ENCODE results near the gene MORN5. TPM values are rescaled to one million over a fixed set of nuclear protein-coding genes. Genes with fewer than 3 reads are reported as not detected.

Gene MORN5
- polyA plus RNA-seq, 1 donor from 2014 or later = not detected

- Mint-ChIP-seq H3K4me3 (no peak overlapping the region), H3K27me3 (peaks cover 22% of the 10 kb centered on the region), H3K9me3 (peaks cover 0 to 1% (median 0%) of the 10 kb centered on the region in 3 donors)
Observed at GRCh38 chr9:122120316-122121071, 39.2 kb upstream of the MORN5 start.

GRCh38 chr9:122121391-122121790 lies 38.3 kb upstream of the MORN5 start:
- no peak overlapping the region for H3K4me3 Mint-ChIP-seq
- H3K27ac Mint-ChIP-seq = no peak overlapping the region
- H3K4me1 Mint-ChIP-seq = peaks cover under 1 to 8% (median 4%) of the 10 kb centered on the region in 3 donors
- H3K9me3 Mint-ChIP-seq = peaks cover 0 to 1% (median 0%) of the 10 kb centered on the region in 3 donors
- peaks cover 26% of the 10 kb centered on the region for H3K27me3 Mint-ChIP-seq
- no peaks in the 10 kb centered on the region for H3K36me3 Mint-ChIP-seq

More at GRCh38 chr9:122120316-122121071, 39.2 kb upstream of the MORN5 start:
- H3K27ac Mint-ChIP-seq = no peak overlapping the region
- peaks cover 0 to 3% (median 3%) of the 10 kb centered on the region in 3 donors for H3K4me1 Mint-ChIP-seq
- H3K36me3 Mint-ChIP-seq = no peaks in the 10 kb centered on the region

GRCh38 chr9:122121931-122122330 lies 37.8 kb upstream of the MORN5 start:
- Mint-ChIP-seq H3K36me3 (no peaks in the 10 kb centered on the region), H3K27ac (no peak overlapping the region), H3K27me3 (peaks cover 30% of the 10 kb centered on the region), H3K9me3 (no peaks in the 10 kb centered on the region), H3K4me3 (no peak overlapping the region), H3K4me1 (peaks cover 5 to 12% (median 6%) of the 10 kb centered on the region in 3 donors)

GRCh38 chr9:122122468-122122867 lies 37.2 kb upstream of the MORN5 start:
- H3K4me1 Mint-ChIP-seq = peaks cover 5 to 12% (median 6%) of the 10 kb centered on the region in 3 donors
- no peaks in the 10 kb centered on the region for H3K36me3 Mint-ChIP-seq
- peaks cover 35% of the 10 kb centered on the region for H3K27me3 Mint-ChIP-seq
- H3K27ac Mint-ChIP-seq = peak overlapping the region in 1 of 3 donors; percentile 29
- H3K4me3 Mint-ChIP-seq = no peak overlapping the region
- H3K9me3 Mint-ChIP-seq = no peaks in the 10 kb centered on the region

GRCh38 chr9:122122903-122123632 lies 36.6 kb upstream of the MORN5 start:
- H3K36me3 Mint-ChIP-seq = no peaks in the 10 kb centered on the region
- H3K27ac Mint-ChIP-seq = peak overlapping the region in 1 of 3 donors; percentile 29
- H3K9me3 Mint-ChIP-seq = no peaks in the 10 kb centered on the region
- no peak overlapping the region for H3K4me3 Mint-ChIP-seq
- peaks cover 5 to 12% (median 6%) of the 10 kb centered on the region in 3 donors for H3K4me1 Mint-ChIP-seq
- H3K27me3 Mint-ChIP-seq = peaks cover 38% of the 10 kb centered on the region

GRCh38 chr9:122124048-122124447 lies 35.7 kb upstream of the MORN5 start:
- no peak overlapping the region for H3K4me3 Mint-ChIP-seq
- H3K9me3 Mint-ChIP-seq = no peaks in the 10 kb centered on the region
- H3K4me1 Mint-ChIP-seq = peaks cover 5 to 12% (median 6%) of the 10 kb centered on the region in 3 donors
- peaks cover 38% of the 10 kb centered on the region for H3K27me3 Mint-ChIP-seq
- H3K36me3 Mint-ChIP-seq = no peaks in the 10 kb centered on the region
- H3K27ac Mint-ChIP-seq = peak overlapping the region in 1 of 3 donors; percentile 92

- Mint-ChIP-seq H3K27me3 (peaks cover 42% of the 10 kb centered on the region), H3K36me3 (no peaks in the 10 kb centered on the region), H3K4me3 (no peak overlapping the region), H3K9me3 (no peaks in the 10 kb centered on the region), H3K4me1 (peaks cover 5 to 12% (median 6%) of the 10 kb centered on the region in 3 donors), H3K27ac (peak overlapping the region in 1 of 3 donors; percentile 92)
Observed at GRCh38 chr9:122124528-122124927, 35.2 kb upstream of the MORN5 start.

- H3K9me3 Mint-ChIP-seq = no peaks in the 10 kb centered on the region
- H3K27ac Mint-ChIP-seq = no peak overlapping the region
- H3K27me3 Mint-ChIP-seq = peaks cover 42% of the 10 kb centered on the region
- no peaks in the 10 kb centered on the region for H3K36me3 Mint-ChIP-seq
- H3K4me1 Mint-ChIP-seq = peaks cover 5 to 12% (median 6%) of the 10 kb centered on the region in 3 donors
- H3K4me3 Mint-ChIP-seq = peak overlapping the region in 2 of 4 donors; percentile 48 to 53
Observed at GRCh38 chr9:122125158-122125508, 34.6 kb upstream of the MORN5 start.

GRCh38 chr9:122125509-122126330 lies 34.0 kb upstream of the MORN5 start:
- Mint-ChIP-seq H3K27ac (no peak overlapping the region), H3K4me1 (peaks cover 5 to 12% (median 6%) of the 10 kb centered on the region in 3 donors), H3K4me3 (peak overlapping the region in 2 of 4 donors; percentile 48 to 83)

GRCh38 chr9:122126331-122127261 lies 33.1 kb upstream of the MORN5 start:
- Mint-ChIP-seq H3K27me3 (peaks cover 48% of the 10 kb centered on the region), H3K27ac (no peak overlapping the region)

More at GRCh38 chr9:122125509-122126330, 34.0 kb upstream of the MORN5 start:
- Mint-ChIP-seq H3K36me3 (no peaks in the 10 kb centered on the region), H3K27me3 (peaks cover 46% of the 10 kb centered on the region), H3K9me3 (no peaks in the 10 kb centered on the region)

GRCh38 chr9:122127396-122127798 lies 32.3 kb upstream of the MORN5 start:
- Mint-ChIP-seq H3K4me3 (peak overlapping the region in 2 of 4 donors; percentile 9 to 22), H3K9me3 (no peaks in the 10 kb centered on the region), H3K27me3 (peaks cover 48% of the 10 kb centered on the region), H3K4me1 (peaks cover 5 to 12% (median 6%) of the 10 kb centered on the region in 3 donors), H3K36me3 (no peaks in the 10 kb centered on the region), H3K27ac (no peak overlapping the region)

More at GRCh38 chr9:122126331-122127261, 33.1 kb upstream of the MORN5 start:
- no peaks in the 10 kb centered on the region for H3K9me3 Mint-ChIP-seq
- H3K36me3 Mint-ChIP-seq = no peaks in the 10 kb centered on the region
- peaks cover 5 to 12% (median 6%) of the 10 kb centered on the region in 3 donors for H3K4me1 Mint-ChIP-seq
- peak overlapping the region in 3 of 4 donors; percentile 67 to 85 (median 83) for H3K4me3 Mint-ChIP-seq

- Mint-ChIP-seq H3K4me3 (peak overlapping the region in 1 of 4 donors; percentile 57), H3K27me3 (peaks cover 47% of the 10 kb centered on the region)
Observed at GRCh38 chr9:122128007-122128968, 31.4 kb upstream of the MORN5 start.

GRCh38 chr9:122128969-122129343 lies 30.8 kb upstream of the MORN5 start:
- Mint-ChIP-seq H3K9me3 (no peaks in the 10 kb centered on the region), H3K27me3 (peaks cover 44% of the 10 kb centered on the region), H3K4me1 (peaks cover 5 to 12% (median 6%) of the 10 kb centered on the region in 3 donors), H3K27ac (no peak overlapping the region), H3K4me3 (no peak overlapping the region), H3K36me3 (no peaks in the 10 kb centered on the region)

More at GRCh38 chr9:122128007-122128968, 31.4 kb upstream of the MORN5 start:
- H3K36me3 Mint-ChIP-seq = no peaks in the 10 kb centered on the region
- peaks cover 5 to 12% (median 6%) of the 10 kb centered on the region in 3 donors for H3K4me1 Mint-ChIP-seq
- no peak overlapping the region for H3K27ac Mint-ChIP-seq
- H3K9me3 Mint-ChIP-seq = no peaks in the 10 kb centered on the region

All from IgD-negative memory B cell (primary cell).